ENCODE results near the gene BGN.

DNA sequence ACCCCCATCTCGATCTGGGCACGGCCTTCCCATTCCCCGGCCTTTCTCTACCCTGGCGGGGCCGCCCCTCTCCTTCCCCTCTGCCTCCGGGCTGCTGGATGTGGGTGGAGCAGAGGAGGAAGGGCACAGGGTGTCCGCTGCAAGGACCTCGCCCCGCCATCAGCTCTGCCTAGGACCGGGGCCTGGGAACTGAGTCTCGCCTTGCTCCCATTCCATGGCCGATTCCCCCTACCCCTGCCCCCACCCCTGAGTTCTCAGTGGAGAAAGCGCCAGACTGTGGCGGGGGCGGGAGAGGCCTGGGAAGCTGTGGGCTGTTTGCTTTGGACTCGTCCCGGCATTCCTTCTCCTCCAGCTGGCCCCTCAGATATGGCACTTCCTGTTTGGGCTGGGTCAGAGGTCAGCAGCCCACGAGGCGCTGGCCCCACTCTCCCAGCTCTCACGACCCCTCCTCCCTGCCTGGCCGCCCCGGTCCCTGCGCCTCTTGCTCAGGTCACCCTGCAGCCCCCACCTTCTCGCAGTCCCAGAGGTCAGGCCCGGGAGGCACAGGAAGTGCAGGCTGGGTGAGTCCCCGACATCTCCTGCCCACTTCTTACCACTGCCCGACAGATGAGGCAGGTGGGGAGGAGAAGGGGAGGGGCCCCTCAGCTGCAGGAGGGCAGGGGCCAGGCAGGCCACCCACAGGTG lies 6.4 kb upstream of the BGN start:
- no peak for TF ChIP-seq POLR2AphosphoS5 (IDR thresholded peaks at IDR 0.05)
- TF ChIP-seq, protein P1, sequence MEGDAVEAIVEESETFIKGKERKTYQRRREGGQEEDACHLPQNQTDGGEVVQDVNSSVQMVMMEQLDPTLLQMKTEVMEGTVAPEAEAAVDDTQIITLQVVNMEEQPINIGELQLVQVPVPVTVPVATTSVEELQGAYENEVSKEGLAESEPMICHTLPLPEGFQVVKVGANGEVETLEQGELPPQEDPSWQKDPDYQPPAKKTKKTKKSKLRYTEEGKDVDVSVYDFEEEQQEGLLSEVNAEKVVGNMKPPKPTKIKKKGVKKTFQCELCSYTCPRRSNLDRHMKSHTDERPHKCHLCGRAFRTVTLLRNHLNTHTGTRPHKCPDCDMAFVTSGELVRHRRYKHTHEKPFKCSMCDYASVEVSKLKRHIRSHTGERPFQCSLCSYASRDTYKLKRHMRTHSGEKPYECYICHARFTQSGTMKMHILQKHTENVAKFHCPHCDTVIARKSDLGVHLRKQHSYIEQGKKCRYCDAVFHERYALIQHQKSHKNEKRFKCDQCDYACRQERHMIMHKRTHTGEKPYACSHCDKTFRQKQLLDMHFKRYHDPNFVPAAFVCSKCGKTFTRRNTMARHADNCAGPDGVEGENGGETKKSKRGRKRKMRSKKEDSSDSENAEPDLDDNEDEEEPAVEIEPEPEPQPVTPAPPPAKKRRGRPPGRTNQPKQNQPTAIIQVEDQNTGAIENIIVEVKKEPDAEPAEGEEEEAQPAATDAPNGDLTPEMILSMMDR (IDR thresholded peaks at IDR 0.05), result no peak
